Heart right ventricle (tissue), 16 donors: ENCODE results near the gene CREBBP. TPM values are rescaled to one million over a fixed set of nuclear protein-coding genes. Genes with fewer than 3 reads are reported as not detected.
A peak's percentile ranks its signal among the peaks of the same experiment; 100 is the strongest.

Experiments used
- ATAC-seq, 8 donors: fragments of 200-7000 bp; cut with Tn5 transposase; one replicate each; pipeline ENCODE4 v1.9.1; 2020; ENCODE audit warnings: mild to moderate bottlenecking in 8 of 8, moderate library complexity in 8 of 8, moderate number of reproducible peaks in 1 of 8
- DNase-seq, 2 donors: peaks; one replicate each; pipeline ENCODE4 v3.0.0-alpha.2; 2020
- H3K27ac ChIP-seq, 10 donors: fragments of 200-600 bp; sonication (generic) in 2 of 10; one replicate each; pipeline versions ENCODE4 v1.5.0 to v1.8.0; 2020 to 2022; ENCODE audit warnings: mild to moderate bottlenecking in 3 of 10
- H3K27me3 ChIP-seq, 7 donors: fragments of 200-600 bp; one replicate each; pipeline ENCODE4 v1.8.0; 2021 to 2022; ENCODE audit warnings: mild to moderate bottlenecking in 2 of 7
- H3K36me3 ChIP-seq, 9 donors: fragments of 200-600 bp; sonication (generic) in 1 of 9; one replicate each; pipeline versions ENCODE4 v1.5.0 to v1.8.0; 2020 to 2022; ENCODE audit warnings: mild to moderate bottlenecking in 2 of 9
- H3K4me1 ChIP-seq, 9 donors: fragments of 200-600 bp; sonication (generic) in 1 of 9; one replicate each; pipeline versions ENCODE4 v1.5.0 to v1.8.0; 2020 to 2022; ENCODE audit warnings: mild to moderate bottlenecking in 4 of 9
- H3K4me3 ChIP-seq, 10 donors: fragments of 200-600 bp; sonication (generic) in 2 of 10; one replicate each; pipeline versions ENCODE4 v1.5.0 to v1.8.0; 2020 to 2022; ENCODE audit warnings: mild to moderate bottlenecking in 7 of 10, moderate library complexity in 2 of 10
- H3K9me3 ChIP-seq, 11 donors: fragments of 200-600 bp in 10 of 11; sonication (generic) in 2 of 11; one replicate each; pipeline versions ENCODE4 v1.5.0 to v1.8.0; 2013 to 2022; ENCODE audit warnings: mild to moderate bottlenecking in 2 of 11, control low read depth in 1 of 11, moderate library complexity in 1 of 11
- CTCF ChIP-seq, 9 donors: fragments of 200-600 bp; sonication (generic) in 2 of 9; IDR thresholded peaks; one replicate each; pipeline versions ENCODE4 v1.5.0 to v1.8.0; 2021 to 2022; ENCODE audit warnings: antibody characterized with exemption in 9 of 9, mild to moderate bottlenecking in 5 of 9, moderate library complexity in 1 of 9
- WGBS, 2 donors: extraction: QIAGEN DNeasy Blood & Tissue Kit; methylation state at CpG; one replicate each; pipeline ENCODE4 v1.1.7; 2013; ENCODE audit warnings: inconsistent platforms in 1 of 2; 5-methylcytosine and 5-hydroxymethylcytosine counted together
- intact Hi-C, 10 donors: fragments of 100-400 bp; cut with DNase I; formaldehyde crosslinking; loops; one replicate each; pipeline versions ENCODE4 v1.11.1 to v1.14.2; 2022
- polyA plus RNA-seq, 2 donors: library from polyadenylated mRNA; stranded (reverse); fragments of 200-250 nt; gene quantifications; one replicate each; pipeline ENCODE4 v1.2.3, GENCODE V29; 2013
- total RNA-seq, 10 donors: library from RNA; stranded (reverse); fragmentation: NEBNext Ultra II Directional in 3 of 10; extraction: Animal tissue kit (Norgen Biotek cat#: 25700) in 3 of 10; gene quantifications; one replicate each; pipeline versions ENCODE4 v1.2.1 to v1.2.4, GENCODE V29; 2021 to 2023
- donor health status: Arrhythmogenic right ventricular cardiomyopathy.
- donor health status: ischemic (EF 13 %, LVEDD 7.1; RV severe dilation, severe dysfunction).
- donor health status: healthy with polysubstance abuse.
- donor health status: DM: no; HTN: yes; CAD: no.
- donor health status: DM: no; HTN: no; CAD: no.
- donor health status: ischemic (EF 25% LVEDD 6.9; RV normal size, moderate dysfunction).
- donor health status: ischemic (EF 25% LVEDD 5.7; RV mildly dilated, moderate dysfunction).
- donor health status: healthy.
- donor health status: DM: yes; HTN: yes; CAD: no.
- donor health status: Ischemic cardiomyopathy.
- donor health status: ischemic (EF 35%, LVEDD 5.7; RV mildly dilated, moderate dysfunction).
- donor health status: nonischemic (EF 11% LVEDD 7.7; RV severe dilation, severe dysfunction).
- donor health status: DM: yes; HTN: yes; CAD: no.
- donor health status: PGD.
- donor health status: ischemic (EF 29% LVEDD 5.4; RV normal size, mild dysfunction).
- donor health status: nonischemic (EF 23%, LVEDD 6.1; RV moderate dilation, normal function).

Gene CREBBP
- total and polyA plus RNA-seq, 12 donors: 6.3 to 51.5 (median 41.0) TPM

DNA sequence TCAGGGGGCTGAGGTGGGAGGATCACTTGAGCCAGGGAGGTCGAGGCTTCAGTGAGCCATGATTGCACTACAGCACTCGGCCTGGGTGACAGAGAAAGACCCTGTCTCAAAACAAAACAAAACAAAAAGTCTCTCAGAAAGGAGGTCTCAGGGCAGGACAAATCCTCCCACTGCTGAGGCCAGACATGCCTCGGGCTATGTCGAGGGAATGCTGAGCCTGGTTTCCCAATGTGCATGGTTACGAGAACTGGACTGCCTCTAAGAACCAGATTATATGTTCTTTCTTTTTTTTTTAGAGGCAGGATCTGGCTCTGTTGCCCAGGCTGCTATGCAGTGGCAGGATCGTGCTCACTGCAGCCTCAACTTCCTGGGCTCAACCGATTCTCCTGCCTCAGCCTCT is 190.8 kb downstream of the CREBBP start:
- no peak for DNase-seq
- H3K4me3 ChIP-seq: no peak overlapping the region
- ATAC-seq: no peak
- H3K27me3 ChIP-seq: no peaks in the 10 kb centered on the region
- peak overlapping the region in 4 of 10 donors; percentile 23 to 64 (median 32) for H3K27ac ChIP-seq
- H3K9me3 ChIP-seq: no peaks in the 10 kb centered on the region
- WGBS, 2 donors: 90 to 93% methylated on average over 7 of the region's 7 CpGs
- H3K36me3 ChIP-seq: peaks cover 0 to 47% (median 13%) of the 10 kb centered on the region in 9 donors
- intact Hi-C loops: loop anchor here in 9 of 10 donors (1.0 to 10.0 kb wide), 5 partner anchors 185 to 191 kb away; partner anchors contain the start of gene CREBBP (in 3 of the 9)
- no peak for TF ChIP-seq CTCF (IDR thresholded peaks at IDR 0.05)
- peaks cover 4 to 24% (median 14%) of the 10 kb centered on the region in 9 donors for H3K4me1 ChIP-seq

GRCh38 chr16:3687792-3688191 is 192.7 kb downstream of the CREBBP start:
- Histone ChIP-seq H3K9me3 (no peaks in the 10 kb centered on the region), H3K27ac (peak overlapping the region in 2 of 10 donors; percentile 19 to 21), H3K4me1 (peaks cover 4 to 24% (median 14%) of the 10 kb centered on the region in 9 donors), H3K4me3 (no peak overlapping the region), H3K36me3 (peaks cover 0 to 60% (median 13%) of the 10 kb centered on the region in 9 donors), H3K27me3 (no peaks in the 10 kb centered on the region)
- DNase-seq (no peak), ATAC-seq (no peak)
- WGBS, 2 donors: 73 to 79% methylated on average over 9 of the region's 9 CpGs
- intact Hi-C loops: no loop called here
- no peak for TF ChIP-seq CTCF (IDR thresholded peaks at IDR 0.05)

- intact Hi-C loops: no loop called here
- no peak for DNase-seq
- TF ChIP-seq CTCF (IDR thresholded peaks at IDR 0.05): no peak
- Histone ChIP-seq H3K27me3 (no peaks in the 10 kb centered on the region), H3K36me3 (peaks cover 0 to 68% (median 13%) of the 10 kb centered on the region in 9 donors), H3K27ac (peak overlapping the region in 1 of 10 donors; percentile 21), H3K4me3 (no peak overlapping the region), H3K9me3 (no peaks in the 10 kb centered on the region), H3K4me1 (peaks cover 4 to 24% (median 14%) of the 10 kb centered on the region in 9 donors)
- 85 to 89% methylated on average over 7 of the region's 7 CpGs for WGBS, 2 donors
- no peak for ATAC-seq
Measured at GRCh38 chr16:3687021-3687420, 193.5 kb downstream of the CREBBP start.

GRCh38 chr16:3681206-3681605 is 199.3 kb downstream of the CREBBP start:
- Histone ChIP-seq H3K27ac (peak overlapping the region in 1 of 10 donors; percentile 12), H3K27me3 (no peaks in the 10 kb centered on the region), H3K4me1 (peaks cover 0 to 27% (median 12%) of the 10 kb centered on the region in 9 donors), H3K36me3 (peaks cover 0 to 97% (median 31%) of the 10 kb centered on the region in 9 donors), H3K4me3 (no peak overlapping the region), H3K9me3 (no peaks in the 10 kb centered on the region)
- ATAC-seq (peak; percentile 44 to 79 (median 68)), DNase-seq (peak; percentile 26 to 34)
- 40 to 60% methylated on average over 3 of the region's 3 CpGs for WGBS, 2 donors
- TF ChIP-seq CTCF (IDR thresholded peaks at IDR 0.05): no peak
- intact Hi-C loops: no loop called here
